GM12873 (cell line): ENCODE results near the gene ATP7B.

Source experiments
- TF ChIP-seq, protein P1 (sequence below): IDR thresholded peaks from 2 replicates; pipeline ENCODE4 v1.5.1; 2012; ENCODE audit warnings: low read depth, mild to moderate bottlenecking, moderate library complexity, low read length, control low read depth; ENCODE audit not compliant: insufficient read depth; ENCODE audit errors: missing control alignments

ATP7B gene

GRCh38 chr13:52005841-52006522, 5.3 kb downstream of the ATP7B start:
- TF ChIP-seq, protein P1, sequence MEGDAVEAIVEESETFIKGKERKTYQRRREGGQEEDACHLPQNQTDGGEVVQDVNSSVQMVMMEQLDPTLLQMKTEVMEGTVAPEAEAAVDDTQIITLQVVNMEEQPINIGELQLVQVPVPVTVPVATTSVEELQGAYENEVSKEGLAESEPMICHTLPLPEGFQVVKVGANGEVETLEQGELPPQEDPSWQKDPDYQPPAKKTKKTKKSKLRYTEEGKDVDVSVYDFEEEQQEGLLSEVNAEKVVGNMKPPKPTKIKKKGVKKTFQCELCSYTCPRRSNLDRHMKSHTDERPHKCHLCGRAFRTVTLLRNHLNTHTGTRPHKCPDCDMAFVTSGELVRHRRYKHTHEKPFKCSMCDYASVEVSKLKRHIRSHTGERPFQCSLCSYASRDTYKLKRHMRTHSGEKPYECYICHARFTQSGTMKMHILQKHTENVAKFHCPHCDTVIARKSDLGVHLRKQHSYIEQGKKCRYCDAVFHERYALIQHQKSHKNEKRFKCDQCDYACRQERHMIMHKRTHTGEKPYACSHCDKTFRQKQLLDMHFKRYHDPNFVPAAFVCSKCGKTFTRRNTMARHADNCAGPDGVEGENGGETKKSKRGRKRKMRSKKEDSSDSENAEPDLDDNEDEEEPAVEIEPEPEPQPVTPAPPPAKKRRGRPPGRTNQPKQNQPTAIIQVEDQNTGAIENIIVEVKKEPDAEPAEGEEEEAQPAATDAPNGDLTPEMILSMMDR: no peak

DNA sequence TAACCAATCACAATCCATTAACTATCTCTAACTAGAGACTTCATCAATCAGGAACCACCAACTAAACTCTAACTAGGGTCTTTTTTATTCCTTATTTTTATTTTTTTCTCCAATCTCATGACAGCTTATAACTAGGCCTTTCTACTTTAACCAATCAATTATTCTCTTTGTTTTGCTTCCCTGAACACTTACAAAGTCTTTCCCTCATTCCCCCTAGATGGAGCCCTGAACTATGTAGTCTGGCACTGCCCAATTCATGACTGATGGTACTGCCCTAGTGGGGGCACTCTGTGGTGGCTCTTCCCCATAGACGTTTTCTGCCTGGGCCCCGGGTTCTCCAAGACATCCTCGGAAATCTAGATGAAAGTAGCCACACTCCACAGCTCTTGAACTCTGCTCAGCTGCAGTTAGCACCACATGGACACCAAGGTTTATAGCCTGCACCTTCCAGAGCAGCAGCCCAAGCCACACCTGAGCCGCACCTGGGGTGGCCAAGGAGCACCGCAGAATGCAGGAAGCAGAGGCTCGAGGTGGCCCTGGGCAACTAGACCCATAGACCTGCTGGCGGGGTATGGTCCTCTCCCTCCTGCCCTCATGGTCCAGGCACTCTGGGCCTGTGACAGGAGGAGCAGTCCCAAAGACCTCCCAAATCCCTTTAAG, 6.6 kb downstream of the ATP7B start:
- TF ChIP-seq, protein P1: no peak

- TF ChIP-seq, protein P1: no peak
Measured at GRCh38 chr13:52003541-52003940, 7.7 kb downstream of the ATP7B start.

- TF ChIP-seq, protein P1: no peak
Measured at GRCh38 chr13:52002361-52002760, 8.9 kb downstream of the ATP7B start.

DNA sequence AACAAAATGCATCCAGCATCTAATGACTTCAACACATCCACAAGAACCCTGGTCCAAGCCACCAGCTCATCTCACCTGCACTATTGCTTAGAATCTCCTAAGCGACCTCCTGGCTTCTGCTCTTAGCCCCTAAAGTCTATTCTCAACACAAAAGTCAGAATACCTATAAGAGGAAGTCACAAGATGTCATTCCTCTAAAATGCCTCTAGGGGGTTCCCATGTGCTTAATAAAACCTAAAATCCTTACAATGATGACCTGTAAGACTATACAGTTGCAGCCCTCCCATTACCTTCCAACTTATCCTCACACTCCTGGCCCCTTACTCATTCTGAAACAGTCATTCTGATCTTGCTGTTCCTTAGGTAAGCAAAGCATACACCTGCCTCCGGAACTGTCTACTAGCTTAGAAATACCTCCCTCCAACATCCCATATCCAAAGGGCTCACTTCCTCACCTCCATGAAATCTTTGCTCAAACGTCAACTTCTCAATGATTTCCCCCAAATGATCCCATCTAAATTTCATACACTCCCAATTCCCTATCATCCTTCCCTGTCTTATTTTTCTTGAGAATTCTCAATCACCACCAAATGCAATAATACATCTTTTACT, 10.0 kb downstream of the ATP7B start:
- TF ChIP-seq, protein P1: peak; percentile 75

- TF ChIP-seq, protein P1: no peak
Measured at GRCh38 chr13:51999921-52000320, 11.3 kb downstream of the ATP7B start.

- TF ChIP-seq, protein P1: no peak
Measured at GRCh38 chr13:51999510-51999911, 11.7 kb downstream of the ATP7B start.
